ENCODE measurements around the gene HUNK.

HUNK gene

GRCh38 chr21:31948676-31949075 is 75.9 kb downstream of the HUNK start:
- DNase-seq (ENCODE audit: low read depth in 2 of 2, low spot score in 1 of 2): no peak

GRCh38 chr21:31952828-31953227 is 80.0 kb downstream of the HUNK start:
- no peak for DNase-seq (ENCODE audit: low read depth in 2 of 2, low spot score in 1 of 2)

GRCh38 chr21:31957631-31958030 is 84.8 kb downstream of the HUNK start:
- DNase-seq (ENCODE audit: low read depth in 2 of 2, low spot score in 1 of 2): no peak

- no peak for DNase-seq (ENCODE audit: low read depth in 2 of 2, low spot score in 1 of 2)
Observed at GRCh38 chr21:31959881-31960280, 87.1 kb downstream of the HUNK start.

- DNase-seq (ENCODE audit: low read depth in 2 of 2, low spot score in 1 of 2): no peak
Observed at GRCh38 chr21:31961027-31961426, 88.2 kb downstream of the HUNK start.

GRCh38 chr21:31961704-31962103 is 88.9 kb downstream of the HUNK start:
- DNase-seq (ENCODE audit: low read depth in 2 of 2, low spot score in 1 of 2): no peak

GRCh38 chr21:31964692-31965091 is 91.9 kb downstream of the HUNK start:
- DNase-seq (ENCODE audit: low read depth in 2 of 2, low spot score in 1 of 2): no peak

GRCh38 chr21:31967334-31967733 is 94.5 kb downstream of the HUNK start:
- DNase-seq (ENCODE audit: low read depth in 2 of 2, low spot score in 1 of 2): no peak

- no peak for DNase-seq (ENCODE audit: low read depth in 2 of 2, low spot score in 1 of 2)
Observed at GRCh38 chr21:31972622-31973021, 99.8 kb downstream of the HUNK start.

- no peak for DNase-seq (ENCODE audit: low read depth in 2 of 2, low spot score in 1 of 2)
Observed at GRCh38 chr21:31973402-31973944, 100.7 kb downstream of the HUNK start.

- DNase-seq (ENCODE audit: low read depth in 2 of 2, low spot score in 1 of 2): no peak
Observed at GRCh38 chr21:31974454-31974985, 101.7 kb downstream of the HUNK start.

- no peak for DNase-seq (ENCODE audit: low read depth in 2 of 2, low spot score in 1 of 2)
Observed at GRCh38 chr21:31975491-31975890, 102.7 kb downstream of the HUNK start.

GRCh38 chr21:31977816-31978215 is 105.0 kb downstream of the HUNK start:
- DNase-seq (ENCODE audit: low read depth in 2 of 2, low spot score in 1 of 2): no peak

- DNase-seq (ENCODE audit: low read depth in 2 of 2, low spot score in 1 of 2): no peak
Observed at GRCh38 chr21:31983120-31983519, 110.3 kb downstream of the HUNK start.

- no peak for DNase-seq (ENCODE audit: low read depth in 2 of 2, low spot score in 1 of 2)
Observed at GRCh38 chr21:31983554-31983953, 110.7 kb downstream of the HUNK start.

GRCh38 chr21:31985398-31985797 is 112.6 kb downstream of the HUNK start:
- DNase-seq (ENCODE audit: low read depth in 2 of 2, low spot score in 1 of 2): no peak

- DNase-seq (ENCODE audit: low read depth in 2 of 2, low spot score in 1 of 2): no peak
Observed at GRCh38 chr21:31986035-31986856, 113.4 kb downstream of the HUNK start.

- DNase-seq (ENCODE audit: low read depth in 2 of 2, low spot score in 1 of 2): no peak
Observed at GRCh38 chr21:31987696-31988095, 114.9 kb downstream of the HUNK start.

GRCh38 chr21:31988492-31989290 is 115.9 kb downstream of the HUNK start:
- no peak for DNase-seq (ENCODE audit: low read depth in 2 of 2, low spot score in 1 of 2)

GRCh38 chr21:31991356-31992331 is 118.8 kb downstream of the HUNK start:
- DNase-seq (ENCODE audit: low read depth in 2 of 2, low spot score in 1 of 2): no peak

- no peak for DNase-seq (ENCODE audit: low read depth in 2 of 2, low spot score in 1 of 2)
Observed at GRCh38 chr21:31992391-31992790, 119.6 kb downstream of the HUNK start.

Measured in stimulated activated CD8-positive, alpha-beta memory T cell treated with anti-CD3 and anti-CD28 coated beads, Interleukin-4, amount 100 ng/mL, for 4 hours (primary cell).